Duodenal mucosa (tissue), 2 donors: Measurements from ENCODE around the gene CHRNE.

Source experiments
- H3K27ac ChIP-seq: one replicate; pipeline ENCODE4 v1.7.0; 2013; ENCODE audit warnings: low read depth, low read length
- H3K27me3 ChIP-seq, 2 donors: one replicate each; pipeline ENCODE4 v1.7.0; 2013; ENCODE audit warnings: low read length in 2 of 2, control low read depth in 1 of 2; ENCODE audit not compliant: insufficient read depth in 2 of 2, control insufficient read depth in 1 of 2
- H3K36me3 ChIP-seq, 2 donors: one replicate each; pipeline ENCODE4 v1.7.0; 2013; ENCODE audit warnings: low read length in 2 of 2, control low read depth in 1 of 2; ENCODE audit not compliant: insufficient read depth in 2 of 2, control insufficient read depth in 1 of 2
- H3K4me1 ChIP-seq, 2 donors: one replicate each; pipeline ENCODE4 v1.7.0; 2013; ENCODE audit warnings: low read length in 2 of 2, control low read depth in 1 of 2; ENCODE audit not compliant: insufficient read depth in 2 of 2, control insufficient read depth in 1 of 2
- H3K4me3 ChIP-seq, 2 donors: one replicate each; pipeline ENCODE4 v1.7.0; 2013; ENCODE audit warnings: low read length in 2 of 2, low read depth in 1 of 2
- H3K9ac ChIP-seq, 2 donors: one replicate each; pipeline ENCODE4 v1.7.0; 2013; ENCODE audit warnings: low read length in 2 of 2, low read depth in 1 of 2
- H3K9me3 ChIP-seq, 2 donors: one replicate each; pipeline ENCODE4 v1.7.0; 2013; ENCODE audit warnings: low read length in 2 of 2, control low read depth in 1 of 2; ENCODE audit not compliant: control insufficient read depth in 1 of 2

The CHRNE gene

GRCh38 chr17:4903051-4903818 is at the start of gene CHRNE:
Gene CHRNE (minus strand): TSS chr17:4903098. CDS start chr17:4903063, 35 bp downstream.
- H3K27ac ChIP-seq: no peak within 1 kb of the TSS
- peak within 1 kb of the TSS in 1 of 2 donors; percentile 7 for H3K4me3 ChIP-seq
- H3K27me3 ChIP-seq: peaks cover 10 to 13% of the 10 kb centered on the region in 2 donors
- no peaks in the 10 kb centered on the region for H3K9me3 ChIP-seq
- peaks cover 19 to 42% of the 10 kb centered on the region in 2 donors for H3K4me1 ChIP-seq
- H3K9ac ChIP-seq: peak within 1 kb of the TSS in 1 of 2 donors; percentile 28
- H3K36me3 ChIP-seq: no peaks in the 10 kb centered on the region

DNA sequence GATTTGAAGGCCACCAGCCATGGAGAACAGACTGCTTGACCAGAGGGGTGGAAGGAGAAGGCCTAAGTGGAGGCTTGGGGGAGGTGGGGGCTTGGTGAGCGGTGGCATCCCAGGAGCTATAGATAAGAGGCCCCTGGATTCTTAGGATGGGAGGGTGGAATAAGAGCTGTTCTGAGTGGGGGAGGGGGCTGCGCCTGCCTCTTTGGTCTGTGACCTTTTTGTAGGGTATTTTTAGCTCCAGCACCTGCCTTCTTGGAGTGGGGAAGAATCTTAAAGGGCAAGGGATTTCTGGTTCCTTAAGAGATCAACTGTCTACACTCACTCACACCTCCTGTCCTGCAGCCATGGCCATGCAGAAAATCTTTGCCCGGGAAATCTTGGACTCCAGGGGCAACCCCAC is 48.6 kb upstream of the CHRNE start:
- Histone ChIP-seq H3K4me3 (peak overlapping the region in 1 of 2 donors; percentile 57), H3K27ac (no peak overlapping the region), H3K9ac (peak overlapping the region; percentile 3 to 91), H3K36me3 (peaks cover 0 to 1% of the 10 kb centered on the region in 2 donors), H3K4me1 (peaks cover 15 to 24% of the 10 kb centered on the region in 2 donors), H3K27me3 (no peaks in the 10 kb centered on the region), H3K9me3 (no peaks in the 10 kb centered on the region)

- H3K9me3 ChIP-seq: no peaks in the 10 kb centered on the region
- peaks cover 20 to 31% of the 10 kb centered on the region in 2 donors for H3K4me1 ChIP-seq
- no peaks in the 10 kb centered on the region for H3K27me3 ChIP-seq
- H3K27ac ChIP-seq: peak within 1 kb of the TSS; percentile 99
- H3K36me3 ChIP-seq: peaks cover 0 to 8% of the 10 kb centered on the region in 2 donors
- H3K9ac ChIP-seq: peak within 1 kb of the TSS; percentile 84 to 91
- peak within 1 kb of the TSS; percentile 57 to 80 for H3K4me3 ChIP-seq
Observed at GRCh38 chr17:4950746-4951204, 47.9 kb upstream of the CHRNE start, which contains the start of gene ENO3. Gene ENO3 (plus strand): TSS chr17:4951119. CDS start chr17:4951830, 711 bp downstream.

- Histone ChIP-seq H3K27ac (peak overlapping the region; percentile 99), H3K9me3 (no peaks in the 10 kb centered on the region), H3K9ac (peak overlapping the region; percentile 84 to 91), H3K27me3 (no peaks in the 10 kb centered on the region), H3K4me3 (peak overlapping the region; percentile 57 to 80), H3K4me1 (peaks cover 26 to 36% of the 10 kb centered on the region in 2 donors), H3K36me3 (peaks cover 0 to 13% of the 10 kb centered on the region in 2 donors)
Observed at GRCh38 chr17:4950075-4950745, 47.3 kb upstream of the CHRNE start.

GRCh38 chr17:4949321-4950074 is 46.6 kb upstream of the CHRNE start:
- Histone ChIP-seq H3K9ac (peak overlapping the region; percentile 79 to 83), H3K36me3 (peaks cover 5 to 18% of the 10 kb centered on the region in 2 donors), H3K9me3 (no peaks in the 10 kb centered on the region), H3K4me3 (peak overlapping the region; percentile 82 to 99), H3K4me1 (peaks cover 33 to 43% of the 10 kb centered on the region in 2 donors), H3K27me3 (no peaks in the 10 kb centered on the region), H3K27ac (peak overlapping the region; percentile 99)

DNA sequence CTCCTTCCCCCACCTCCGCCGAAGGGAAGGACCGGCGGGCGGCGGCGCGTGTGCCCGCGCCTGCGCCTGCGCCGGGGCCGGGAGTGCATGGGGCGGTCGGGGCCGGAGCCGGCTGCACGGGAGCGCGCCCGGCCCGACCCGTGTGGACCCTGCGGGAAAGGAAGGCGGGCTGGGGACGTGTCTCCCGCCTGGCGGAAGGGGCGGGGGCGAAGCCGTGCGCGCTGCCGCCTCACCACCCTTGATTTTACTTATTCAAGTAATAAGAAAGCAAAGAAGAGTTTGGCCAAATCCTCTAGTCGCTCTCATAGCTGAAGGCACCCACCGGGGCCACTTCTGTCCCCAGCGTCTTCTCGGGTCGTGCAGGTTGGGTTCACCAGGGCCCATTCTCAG is 46.0 kb upstream of the CHRNE start:
- H3K27ac ChIP-seq: peak overlapping the region; percentile 99
- H3K27me3 ChIP-seq: no peaks in the 10 kb centered on the region
- no peaks in the 10 kb centered on the region for H3K9me3 ChIP-seq
- H3K4me1 ChIP-seq: peaks cover 39 to 49% of the 10 kb centered on the region in 2 donors
- H3K4me3 ChIP-seq: peak overlapping the region; percentile 82 to 99
- peak overlapping the region; percentile 79 to 83 for H3K9ac ChIP-seq
- H3K36me3 ChIP-seq: peaks cover 9 to 23% of the 10 kb centered on the region in 2 donors

- H3K4me1 ChIP-seq: peaks cover 41 to 55% of the 10 kb centered on the region in 2 donors
- H3K4me3 ChIP-seq: peak within 1 kb of the TSS; percentile 98 to 99
- peak within 1 kb of the TSS; percentile 99 for H3K9ac ChIP-seq
- no peaks in the 10 kb centered on the region for H3K9me3 ChIP-seq
- no peaks in the 10 kb centered on the region for H3K27me3 ChIP-seq
- peaks cover 11 to 29% of the 10 kb centered on the region in 2 donors for H3K36me3 ChIP-seq
- peak within 1 kb of the TSS; percentile 99 for H3K27ac ChIP-seq
Observed at GRCh38 chr17:4948166-4948930, 45.5 kb upstream of the CHRNE start, which contains the start of gene PFN1. Gene PFN1 (minus strand): TSS chr17:4948530. CDS start chr17:4948394, 136 bp downstream.

- Histone ChIP-seq H3K36me3 (peaks cover 19 to 37% of the 10 kb centered on the region in 2 donors), H3K27me3 (no peaks in the 10 kb centered on the region), H3K27ac (peak overlapping the region; percentile 99), H3K9ac (peak overlapping the region; percentile 99), H3K4me1 (peaks cover 49 to 62% of the 10 kb centered on the region in 2 donors), H3K9me3 (no peaks in the 10 kb centered on the region), H3K4me3 (peak overlapping the region; percentile 98 to 99)
Observed at GRCh38 chr17:4947411-4948165, 44.7 kb upstream of the CHRNE start.
